HepG2 (cell line): ENCODE results near the gene MAP1LC3B. TPM values are rescaled to one million over a fixed set of nuclear protein-coding genes. Genes with fewer than 3 reads are reported as not detected.

ENCODE experiments used
- DMAP1 ChIP-seq: IDR thresholded peaks from 2 replicates; pipeline ENCODE4 v1.6.1; 2016
- ERF ChIP-seq: IDR thresholded peaks from 2 replicates; pipeline ENCODE4 v1.6.1; 2018; ENCODE audit warnings: missing biosample characterization, missing genetic modification reagents
- ETV5 ChIP-seq: IDR thresholded peaks from 2 replicates; pipeline ENCODE4 v1.6.1; 2018; ENCODE audit warnings: missing biosample characterization, missing genetic modification reagents, inconsistent platforms, borderline replicate concordance
- FOXO4 ChIP-seq: sonication (generic); formaldehyde crosslinking; conservative IDR thresholded peaks from 2 replicates; pipeline ENCODE4 v1.8.1; 2023; ENCODE audit warnings: missing genetic modification reagents
- REPIN1 ChIP-seq: sonication (generic); formaldehyde crosslinking; IDR thresholded peaks from 2 replicates; pipeline ENCODE4 v1.8.0; 2022; ENCODE audit warnings: missing genetic modification reagents, low read depth, mild to moderate bottlenecking, borderline replicate concordance
- SOX6 ChIP-seq, 2 experiments: fragments of 450-650 bp in 1 of 2; sonication (generic) in 1 of 2; formaldehyde crosslinking in 1 of 2; IDR thresholded peaks; 2 replicates each; pipeline versions ENCODE4 v1.4.0 to v1.6.1; 2017 to 2020; ENCODE audit warnings: antibody characterized with exemption in 1 of 2, mild to moderate bottlenecking in 1 of 2, missing genetic modification reagents in 1 of 2
- SP4 ChIP-seq: sonication (generic); formaldehyde crosslinking; IDR thresholded peaks from 2 replicates; pipeline ENCODE4 v1.8.1; 2023; ENCODE audit warnings: mild to moderate bottlenecking, missing genetic modification reagents
- TBP ChIP-seq: sonication (generic); formaldehyde crosslinking; IDR thresholded peaks from 2 replicates; pipeline ENCODE4 v1.5.0; 2020; ENCODE audit warnings: missing genetic modification reagents
- THAP7 ChIP-seq: sonication (generic); formaldehyde crosslinking; IDR thresholded peaks from 2 replicates; pipeline ENCODE4 v1.8.1; 2023; ENCODE audit warnings: mild to moderate bottlenecking, missing genetic modification reagents
- ZBTB42 ChIP-seq: sonication (generic); formaldehyde crosslinking; IDR thresholded peaks from 2 replicates; pipeline ENCODE4 v1.5.0; 2020; ENCODE audit warnings: mild to moderate bottlenecking, missing genetic modification reagents
- ZNF350 ChIP-seq: sonication (generic); formaldehyde crosslinking; IDR thresholded peaks from 2 replicates; pipeline ENCODE4 v1.4.0; 2020; ENCODE audit warnings: mild to moderate bottlenecking, low read depth, missing genetic modification reagents, borderline replicate concordance
- ZNF468 ChIP-seq: sonication (generic); formaldehyde crosslinking; IDR thresholded peaks from 2 replicates; pipeline ENCODE4 v1.8.0; 2022; ENCODE audit warnings: mild to moderate bottlenecking, moderate library complexity, missing genetic modification reagents
- ZNF616 ChIP-seq: sonication (generic); formaldehyde crosslinking; IDR thresholded peaks from 2 replicates; pipeline ENCODE4 v1.5.0; 2020; ENCODE audit warnings: low read depth, mild to moderate bottlenecking, missing genetic modification reagents
- ZNF816 ChIP-seq: sonication (generic); formaldehyde crosslinking; IDR thresholded peaks from 2 replicates; pipeline ENCODE4 v1.8.0; 2022; ENCODE audit warnings: missing genetic modification reagents, mild to moderate bottlenecking, borderline replicate concordance
- polyA plus RNA-seq, 8 experiments: library from polyadenylated mRNA; depleted of rRNA in 3 of 8; stranded (reverse) in 7 of 8; unstranded in 1 of 8; fragments of >200 nt; fragmentation: Illumina TruSeq in 4 of 8; extraction: Trizol in 4 of 8; gene quantifications; 2 replicates each; pipeline versions ENCODE4 v1.2.1 to v1.2.3, GENCODE V29; 2011 to 2016; ENCODE audit warnings: low read depth in 4 of 8, missing spikeins in 1 of 8, mixed read lengths in 1 of 8; ENCODE audit not compliant: insufficient read depth in 1 of 8
- total RNA-seq, 5 experiments: library from RNA; depleted of rRNA; stranded (reverse); fragments of >200 nt; fragmentation: Illumina TruSeq; extraction: Trizol; gene quantifications; 2 replicates each; pipeline ENCODE4 v1.2.3, GENCODE V29; 2016; ENCODE audit warnings: low read depth in 1 of 5
- TF ChIP-seq, protein P1 (sequence below): sonication (generic); formaldehyde crosslinking; IDR thresholded peaks from 2 replicates; pipeline ENCODE4 v1.8.1; 2023; ENCODE audit warnings: missing genetic modification reagents, mild to moderate bottlenecking, borderline replicate concordance
- TF ChIP-seq, protein P2 (sequence below): IDR thresholded peaks from 2 replicates; pipeline ENCODE4 v1.4.0; 2020; ENCODE audit warnings: mild to moderate bottlenecking, missing genetic modification reagents
- TF ChIP-seq, protein P3 (sequence below): sonication (generic); formaldehyde crosslinking; IDR thresholded peaks from 2 replicates; pipeline ENCODE4 v1.5.0; 2020; ENCODE audit warnings: mild to moderate bottlenecking, missing genetic modification reagents, borderline replicate concordance

Gene MAP1LC3B
- total and polyA plus RNA-seq, 2 of the 13 experiments (the other 11 are each of a cell fraction or from before 2014, with no cell fraction given) = 15.7 to 37.4 TPM

DNA sequence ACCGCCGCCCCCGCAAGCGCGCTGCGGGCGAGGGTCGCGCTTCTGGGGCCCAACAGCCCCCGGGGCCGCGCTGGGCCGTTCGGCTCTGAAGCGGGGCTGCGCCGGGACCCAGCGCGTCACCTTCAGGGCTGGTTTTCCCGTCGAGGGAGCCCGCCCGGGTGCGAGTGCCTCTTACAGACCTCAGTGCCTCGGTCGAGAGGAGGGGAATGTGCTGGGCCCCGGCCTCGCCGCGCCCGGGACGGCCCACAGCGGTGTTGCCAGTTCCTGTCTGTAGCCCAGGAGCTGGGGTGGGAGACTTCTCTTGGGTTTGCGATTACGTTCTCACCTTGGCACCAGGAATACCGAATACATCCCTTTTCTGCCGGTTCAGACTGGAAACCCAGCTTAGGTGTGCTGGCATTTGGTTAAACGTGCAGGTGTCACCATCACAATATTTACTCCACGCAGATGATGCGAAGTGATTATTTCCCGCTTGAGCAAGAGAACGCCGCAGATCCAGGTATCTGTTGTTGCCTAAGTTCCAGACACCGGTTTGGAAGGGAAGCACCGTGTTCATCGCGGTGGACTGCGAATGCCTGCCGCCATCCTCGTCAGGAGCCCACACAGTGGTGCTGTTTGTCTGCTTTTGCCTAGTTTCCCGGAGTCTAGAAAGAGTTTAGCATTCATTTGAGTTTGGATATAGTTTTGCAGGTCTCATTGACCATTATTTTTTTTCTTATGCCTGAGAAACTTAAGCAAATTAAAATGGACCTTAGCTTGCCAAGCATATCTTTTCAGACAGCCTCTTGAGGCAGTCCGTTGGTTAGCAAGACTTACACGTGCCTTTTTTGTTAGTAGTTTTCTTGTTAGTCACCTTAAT, 914 bp downstream of the MAP1LC3B start (continued):
- 0 out of 2 replicates have a peak, but pooled peaks have one; percentile 13 for TF ChIP-seq ZNF350 (CRISPR knock-in tag)
- 0 out of 2 replicates have a peak, but pooled peaks have one; percentile 65 for TF ChIP-seq FOXO4 (CRISPR knock-in tag)
- TF ChIP-seq THAP7 (CRISPR knock-in tag) = peak; percentile 94
- TF ChIP-seq ERF (CRISPR knock-in tag) = peak; percentile 18; the same call in 1 of the 2 replicates
- TF ChIP-seq ZNF468 (CRISPR knock-in tag) = no peak
- 0 out of 2 replicates have a peak, but pooled peaks have one; percentile 42 for TF ChIP-seq ZNF816
- 0 out of 2 replicates have a peak, but pooled peaks have one; percentile 62 for TF ChIP-seq ZBTB42 (CRISPR knock-in tag)
- TF ChIP-seq REPIN1 (CRISPR knock-in tag) = no peak
- TF ChIP-seq ZNF616 = no peak
- TF ChIP-seq SOX6 (IDR thresholded peaks at IDR 0.05) = no peak
- peak; percentile 45; the same call in 1 of the 2 replicates for TF ChIP-seq SOX6 (CRISPR knock-in tag; IDR thresholded peaks at IDR 0.05)
- TF ChIP-seq, protein P1, sequence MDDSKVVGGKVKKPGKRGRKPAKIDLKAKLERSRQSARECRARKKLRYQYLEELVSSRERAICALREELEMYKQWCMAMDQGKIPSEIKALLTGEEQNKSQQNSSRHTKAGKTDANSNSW (CRISPR knock-in tag) = no peak
- TF ChIP-seq, protein P2, sequence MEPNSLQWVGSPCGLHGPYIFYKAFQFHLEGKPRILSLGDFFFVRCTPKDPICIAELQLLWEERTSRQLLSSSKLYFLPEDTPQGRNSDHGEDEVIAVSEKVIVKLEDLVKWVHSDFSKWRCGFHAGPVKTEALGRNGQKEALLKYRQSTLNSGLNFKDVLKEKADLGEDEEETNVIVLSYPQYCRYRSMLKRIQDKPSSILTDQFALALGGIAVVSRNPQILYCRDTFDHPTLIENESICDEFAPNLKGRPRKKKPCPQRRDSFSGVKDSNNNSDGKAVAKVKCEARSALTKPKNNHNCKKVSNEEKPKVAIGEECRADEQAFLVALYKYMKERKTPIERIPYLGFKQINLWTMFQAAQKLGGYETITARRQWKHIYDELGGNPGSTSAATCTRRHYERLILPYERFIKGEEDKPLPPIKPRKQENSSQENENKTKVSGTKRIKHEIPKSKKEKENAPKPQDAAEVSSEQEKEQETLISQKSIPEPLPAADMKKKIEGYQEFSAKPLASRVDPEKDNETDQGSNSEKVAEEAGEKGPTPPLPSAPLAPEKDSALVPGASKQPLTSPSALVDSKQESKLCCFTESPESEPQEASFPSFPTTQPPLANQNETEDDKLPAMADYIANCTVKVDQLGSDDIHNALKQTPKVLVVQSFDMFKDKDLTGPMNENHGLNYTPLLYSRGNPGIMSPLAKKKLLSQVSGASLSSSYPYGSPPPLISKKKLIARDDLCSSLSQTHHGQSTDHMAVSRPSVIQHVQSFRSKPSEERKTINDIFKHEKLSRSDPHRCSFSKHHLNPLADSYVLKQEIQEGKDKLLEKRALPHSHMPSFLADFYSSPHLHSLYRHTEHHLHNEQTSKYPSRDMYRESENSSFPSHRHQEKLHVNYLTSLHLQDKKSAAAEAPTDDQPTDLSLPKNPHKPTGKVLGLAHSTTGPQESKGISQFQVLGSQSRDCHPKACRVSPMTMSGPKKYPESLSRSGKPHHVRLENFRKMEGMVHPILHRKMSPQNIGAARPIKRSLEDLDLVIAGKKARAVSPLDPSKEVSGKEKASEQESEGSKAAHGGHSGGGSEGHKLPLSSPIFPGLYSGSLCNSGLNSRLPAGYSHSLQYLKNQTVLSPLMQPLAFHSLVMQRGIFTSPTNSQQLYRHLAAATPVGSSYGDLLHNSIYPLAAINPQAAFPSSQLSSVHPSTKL (CRISPR knock-in tag) = no peak
- TF ChIP-seq TBP (CRISPR knock-in tag) = no peak
- peak; percentile 39; the same call in 1 of the 2 replicates for TF ChIP-seq DMAP1
- no peak for TF ChIP-seq ETV5
- TF ChIP-seq, protein P3, sequence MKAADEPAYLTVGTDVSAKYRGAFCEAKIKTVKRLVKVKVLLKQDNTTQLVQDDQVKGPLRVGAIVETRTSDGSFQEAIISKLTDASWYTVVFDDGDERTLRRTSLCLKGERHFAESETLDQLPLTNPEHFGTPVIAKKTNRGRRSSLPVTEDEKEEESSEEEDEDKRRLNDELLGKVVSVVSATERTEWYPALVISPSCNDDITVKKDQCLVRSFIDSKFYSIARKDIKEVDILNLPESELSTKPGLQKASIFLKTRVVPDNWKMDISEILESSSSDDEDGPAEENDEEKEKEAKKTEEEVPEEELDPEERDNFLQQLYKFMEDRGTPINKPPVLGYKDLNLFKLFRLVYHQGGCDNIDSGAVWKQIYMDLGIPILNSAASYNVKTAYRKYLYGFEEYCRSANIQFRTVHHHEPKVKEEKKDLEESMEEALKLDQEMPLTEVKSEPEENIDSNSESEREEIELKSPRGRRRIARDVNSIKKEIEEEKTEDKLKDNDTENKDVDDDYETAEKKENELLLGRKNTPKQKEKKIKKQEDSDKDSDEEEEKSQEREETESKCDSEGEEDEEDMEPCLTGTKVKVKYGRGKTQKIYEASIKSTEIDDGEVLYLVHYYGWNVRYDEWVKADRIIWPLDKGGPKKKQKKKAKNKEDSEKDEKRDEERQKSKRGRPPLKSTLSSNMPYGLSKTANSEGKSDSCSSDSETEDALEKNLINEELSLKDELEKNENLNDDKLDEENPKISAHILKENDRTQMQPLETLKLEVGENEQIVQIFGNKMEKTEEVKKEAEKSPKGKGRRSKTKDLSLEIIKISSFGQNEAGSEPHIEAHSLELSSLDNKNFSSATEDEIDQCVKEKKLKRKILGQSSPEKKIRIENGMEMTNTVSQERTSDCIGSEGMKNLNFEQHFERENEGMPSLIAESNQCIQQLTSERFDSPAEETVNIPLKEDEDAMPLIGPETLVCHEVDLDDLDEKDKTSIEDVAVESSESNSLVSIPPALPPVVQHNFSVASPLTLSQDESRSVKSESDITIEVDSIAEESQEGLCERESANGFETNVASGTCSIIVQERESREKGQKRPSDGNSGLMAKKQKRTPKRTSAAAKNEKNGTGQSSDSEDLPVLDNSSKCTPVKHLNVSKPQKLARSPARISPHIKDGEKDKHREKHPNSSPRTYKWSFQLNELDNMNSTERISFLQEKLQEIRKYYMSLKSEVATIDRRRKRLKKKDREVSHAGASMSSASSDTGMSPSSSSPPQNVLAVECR = peak; percentile 68; the same call in 1 of the 2 replicates
- no peak for TF ChIP-seq SP4
